HG03439 (cell line): ENCODE data around the gene MPP4.
"Not testable (repeated sequence)": the region's sequence is repeated elsewhere in the genome, so short reads cannot be mapped to it uniquely, and the experiment has no call there.

Experiments
- ATAC-seq: cut with Tn5 transposase; IDR thresholded peaks from one replicate; pipeline ENCODE4 v1.9.1; 2021; ENCODE audit warnings: mild to moderate bottlenecking, moderate library complexity; ENCODE audit not compliant: unreplicated experiment

Gene MPP4

GRCh38 chr2:201674298-201674697 is 24.1 kb downstream of the MPP4 start:
- ATAC-seq, result no peak

- ATAC-seq, result no peak
Observed at GRCh38 chr2:201673546-201673945, 24.9 kb downstream of the MPP4 start.

- not testable (repeated sequence) for ATAC-seq
Observed at GRCh38 chr2:201671205-201671604, 27.2 kb downstream of the MPP4 start.

- ATAC-seq, result no peak
Observed at GRCh38 chr2:201669865-201670264, 28.6 kb downstream of the MPP4 start.

- ATAC-seq, result no peak
Observed at GRCh38 chr2:201668402-201668910, 30.0 kb downstream of the MPP4 start.

- ATAC-seq, result no peak
Observed at GRCh38 chr2:201664334-201664733, 34.1 kb downstream of the MPP4 start.

GRCh38 chr2:201661366-201661765 is 37.1 kb downstream of the MPP4 start:
- ATAC-seq, result no peak

- no peak for ATAC-seq
Observed at GRCh38 chr2:201660293-201660895, 38.0 kb downstream of the MPP4 start.

GRCh38 chr2:201656740-201657139 is 41.7 kb downstream of the MPP4 start:
- ATAC-seq, result no peak

GRCh38 chr2:201656102-201656501 is 42.3 kb downstream of the MPP4 start:
- no peak for ATAC-seq

- no peak for ATAC-seq
Observed at GRCh38 chr2:201654616-201655384, 43.6 kb downstream of the MPP4 start.

GRCh38 chr2:201653221-201653620 is 45.2 kb downstream of the MPP4 start:
- ATAC-seq, result no peak

GRCh38 chr2:201649442-201649841 is 49.0 kb downstream of the MPP4 start:
- ATAC-seq, result no peak

GRCh38 chr2:201647431-201647830 is 51.0 kb downstream of the MPP4 start:
- ATAC-seq, result no peak

GRCh38 chr2:201644001-201644400 is 54.4 kb downstream of the MPP4 start:
- no peak for ATAC-seq

- peak; percentile 35 for ATAC-seq
Observed at GRCh38 chr2:201643216-201643890, 55.1 kb downstream of the MPP4 start, which contains the start of gene TMEM237. Gene TMEM237 (minus strand): TSS chr2:201643503. CDS start chr2:201643400, 103 bp downstream.

GRCh38 chr2:201642579-201643215 is 55.7 kb downstream of the MPP4 start:
- ATAC-seq, result peak; percentile 85

GRCh38 chr2:201642086-201642578 is 56.3 kb downstream of the MPP4 start:
- peak; percentile 42 for ATAC-seq

- ATAC-seq, result no peak
Observed at GRCh38 chr2:201639205-201639604, 59.2 kb downstream of the MPP4 start.

GRCh38 chr2:201638326-201638725 is 60.1 kb downstream of the MPP4 start:
- no peak for ATAC-seq

GRCh38 chr2:201633661-201634249 is 64.7 kb downstream of the MPP4 start:
- no peak for ATAC-seq
